NCI-H128 (cell line): Measurements from ENCODE around the gene SDCBP2.

ENCODE experiments used
- DNase-seq: peaks from one replicate; lab custom pipeline; 2025; ENCODE audit not compliant: unreplicated experiment; lab: John Stamatoyannopoulos, UW

Gene SDCBP2

GRCh38 chr20:1277529-1278322 is 51.2 kb downstream of the SDCBP2 start:
- DNase-seq: no peak

- DNase-seq: no peak
These were observed 53.0 kb downstream of the SDCBP2 start for GRCh38 chr20:1275919-1276318.

DNA sequence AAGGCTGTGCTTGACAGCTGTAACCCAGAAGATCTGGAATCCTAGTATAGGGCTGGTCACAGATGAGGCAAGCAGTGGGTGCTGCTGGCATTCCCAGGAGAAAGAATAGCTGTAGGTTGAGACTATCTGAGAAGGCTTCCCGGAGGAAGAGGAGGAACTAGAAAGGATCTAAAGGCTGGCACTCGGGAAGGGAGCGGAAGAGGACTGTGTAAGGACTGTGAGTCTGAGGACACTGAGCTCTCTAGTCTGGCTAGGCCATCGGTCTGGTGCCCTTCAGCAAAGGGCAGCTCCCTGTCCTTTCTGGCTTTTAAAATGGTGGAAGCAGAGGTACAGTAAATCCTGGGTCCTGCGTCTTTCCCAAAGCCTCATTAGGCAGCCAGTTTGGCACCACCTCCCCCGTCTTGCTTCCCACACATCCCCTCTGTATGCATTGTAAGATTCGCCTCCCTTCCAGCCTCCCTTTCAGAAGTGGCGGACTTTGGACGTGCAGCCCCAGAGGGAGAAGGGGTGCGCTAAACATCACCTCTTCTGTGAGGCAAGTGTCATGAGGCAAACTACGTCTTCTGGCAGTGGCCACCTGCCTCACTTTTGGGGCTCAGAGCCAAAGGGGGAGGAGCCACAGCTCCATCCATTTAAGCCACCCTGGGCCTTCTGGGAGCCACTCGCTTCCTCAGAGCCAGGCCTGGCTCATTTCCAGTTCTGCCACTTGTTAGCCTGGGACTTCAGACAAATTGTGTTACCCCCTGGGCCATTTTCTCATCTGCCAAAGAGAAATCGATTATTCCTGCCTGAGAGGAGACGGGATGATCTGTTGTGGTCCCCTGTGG is 54.2 kb downstream of the SDCBP2 start:
- peak; percentile 84 for DNase-seq

DNA sequence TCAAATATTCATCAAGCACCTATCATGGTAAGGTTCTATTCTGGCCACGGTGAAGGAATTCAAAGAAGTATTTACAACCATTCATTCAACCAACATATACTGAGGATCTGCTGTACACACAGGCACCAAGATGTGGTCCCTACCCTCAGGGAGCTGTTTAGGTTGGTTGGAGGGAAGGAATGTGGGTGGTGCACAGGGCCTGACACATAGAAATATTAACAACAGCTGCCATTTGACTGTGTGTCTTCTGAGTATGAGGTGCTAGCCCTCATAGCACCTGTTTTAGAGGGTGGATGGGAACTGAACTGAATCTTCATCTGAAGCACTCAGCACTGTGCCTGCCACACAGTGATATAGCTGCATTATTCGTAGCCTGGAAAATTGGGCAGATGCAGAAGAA is 55.6 kb downstream of the SDCBP2 start:
- DNase-seq: no peak

- DNase-seq: no peak
These were observed 56.4 kb downstream of the SDCBP2 start for GRCh38 chr20:1272368-1273100.

DNA sequence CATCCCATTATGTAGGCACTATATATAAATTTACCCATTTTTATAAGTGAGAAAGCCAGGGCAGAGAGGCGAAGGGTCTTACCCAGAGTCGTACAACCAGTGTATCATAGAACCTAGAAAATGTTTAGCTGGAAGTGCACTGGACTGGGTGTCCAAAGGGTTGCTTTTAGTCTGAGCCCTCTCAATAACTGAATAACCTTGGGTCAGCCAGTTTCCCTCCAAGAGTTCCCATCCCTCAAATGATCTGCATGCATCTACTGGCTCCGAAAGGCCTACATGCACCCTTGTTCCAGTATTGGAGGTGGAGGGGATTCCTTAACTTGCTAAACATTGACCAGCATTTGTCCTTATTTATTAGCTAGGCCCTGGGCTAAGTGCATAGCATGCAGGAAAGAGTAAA is 59.1 kb downstream of the SDCBP2 start:
- no peak for DNase-seq

- no peak for DNase-seq
These were observed 59.7 kb downstream of the SDCBP2 start for GRCh38 chr20:1269235-1269634.

DNA sequence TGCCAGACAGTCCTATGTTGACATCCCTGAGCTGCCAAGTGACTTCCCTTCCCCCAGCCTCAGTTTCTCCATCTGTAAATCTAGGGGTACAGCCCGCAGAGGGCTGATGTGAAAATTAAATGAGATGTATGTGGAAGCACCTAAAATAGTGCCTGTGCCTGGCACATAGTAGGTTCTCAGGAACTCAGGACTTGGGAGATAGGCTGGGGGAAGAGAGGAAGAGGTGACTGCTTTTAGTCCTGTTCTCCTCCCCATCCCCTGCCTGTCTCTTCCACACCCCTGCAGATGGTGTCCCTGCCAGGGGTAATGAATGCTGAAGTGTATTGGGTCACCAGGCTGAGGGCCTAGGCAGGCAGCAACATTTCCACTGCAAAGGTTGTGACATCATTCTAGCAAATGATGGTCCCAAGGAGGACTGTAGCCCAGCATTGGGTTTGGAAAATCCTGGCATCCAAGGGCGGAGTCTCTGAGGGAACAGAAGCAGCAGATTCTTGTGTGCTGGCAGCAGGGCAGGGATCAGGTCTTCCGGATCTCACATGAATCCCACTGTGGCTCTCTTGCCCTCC is 61.0 kb downstream of the SDCBP2 start:
- DNase-seq: no peak

- DNase-seq: no peak
These were observed 61.8 kb downstream of the SDCBP2 start for GRCh38 chr20:1267161-1267560.

- no peak for DNase-seq
These were observed 62.6 kb downstream of the SDCBP2 start, which contains the start of gene SNPH for GRCh38 chr20:1266167-1266973. SNPH (plus strand) TSS chr20:1266294; CDS start chr20:1296240, 29,946 bp downstream.

DNA sequence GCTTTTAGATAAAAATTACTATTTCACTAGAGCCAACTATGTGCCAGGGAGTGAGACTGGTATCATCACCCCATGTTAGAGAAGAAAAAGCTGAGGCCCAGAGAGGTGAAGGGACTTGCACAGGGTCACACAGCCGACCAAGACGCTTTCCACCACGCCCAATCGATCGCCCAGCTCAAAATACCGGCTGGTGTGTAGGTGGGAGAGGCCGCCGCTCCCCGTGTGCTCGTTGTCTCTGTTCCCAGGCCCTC is 63.1 kb downstream of the SDCBP2 start:
- DNase-seq: no peak

DNA sequence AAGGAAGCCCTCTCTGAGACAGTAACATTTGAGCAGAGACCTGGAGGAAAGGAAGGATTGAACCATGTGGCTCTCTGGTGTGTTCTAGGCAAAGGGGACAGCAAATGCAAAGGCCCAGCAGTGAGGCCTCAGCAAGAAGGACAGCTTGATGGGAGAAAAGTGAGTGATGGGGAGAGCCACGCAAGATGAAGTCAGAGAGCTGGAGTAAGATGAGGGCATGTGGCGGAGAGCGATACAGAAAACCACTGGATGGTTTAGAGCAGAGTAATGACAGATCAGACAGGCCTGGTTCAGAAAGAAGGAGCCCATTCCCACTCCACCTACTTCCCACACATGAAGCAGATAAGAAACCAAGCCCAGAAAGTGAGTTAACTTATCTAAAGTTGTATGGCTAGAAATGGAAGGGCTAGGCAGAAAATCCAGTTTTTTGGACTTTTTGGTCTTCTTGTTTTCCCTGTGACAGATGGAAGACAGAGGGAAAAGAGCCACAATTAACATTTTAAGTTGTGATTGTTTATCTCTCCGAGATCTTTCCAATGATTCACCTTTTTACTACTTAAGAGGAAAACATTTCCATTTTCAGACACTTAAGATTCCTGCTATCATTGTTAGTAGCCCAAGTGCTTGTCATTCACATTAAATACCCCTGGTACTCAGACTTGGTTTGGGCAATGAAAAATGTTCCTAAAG is 63.6 kb downstream of the SDCBP2 start:
- DNase-seq: no peak

DNA sequence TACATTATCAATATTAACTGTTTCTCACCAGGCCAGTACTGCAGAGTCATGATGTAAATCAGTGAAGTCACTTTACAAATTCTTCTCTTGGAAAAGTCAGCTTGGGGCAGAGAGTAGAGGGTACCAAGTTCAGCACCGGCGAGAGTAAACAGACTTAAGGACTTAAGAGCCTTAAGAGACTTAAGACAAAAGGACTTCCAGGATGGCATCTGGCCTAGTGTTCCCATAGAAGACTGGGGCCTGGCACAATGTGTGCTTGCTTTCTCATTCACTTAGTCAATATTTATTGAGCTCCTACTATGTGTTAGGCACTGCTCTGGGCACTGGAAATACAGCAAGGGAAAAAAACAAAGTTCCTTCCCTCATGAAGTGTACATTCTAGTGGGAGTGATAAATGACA is 64.2 kb downstream of the SDCBP2 start:
- DNase-seq: no peak

- DNase-seq: no peak
These were observed 65.1 kb downstream of the SDCBP2 start for GRCh38 chr20:1263853-1264252.
